HG03457 (cell line): Measurements from ENCODE around the gene NXN.
"Not testable (repeated sequence)": the region's sequence is repeated elsewhere in the genome, so short reads cannot be mapped to it uniquely, and the experiment has no call there.

ENCODE experiments used
- ATAC-seq: cut with Tn5 transposase; IDR thresholded peaks from one replicate; pipeline ENCODE4 v1.9.1; 2021; ENCODE audit warnings: moderate number of reproducible peaks; ENCODE audit not compliant: unreplicated experiment

The NXN gene

GRCh38 chr17:924306-924705 is 55.3 kb downstream of the NXN start:
- ATAC-seq, result not testable (repeated sequence)

GRCh38 chr17:923633-924032 is 55.9 kb downstream of the NXN start:
- no peak for ATAC-seq

- no peak for ATAC-seq
Observed at GRCh38 chr17:921161-921560, 58.4 kb downstream of the NXN start.

GRCh38 chr17:920190-920589 is 59.4 kb downstream of the NXN start:
- no peak for ATAC-seq

GRCh38 chr17:917941-918740 is 61.4 kb downstream of the NXN start:
- ATAC-seq, result no peak

GRCh38 chr17:917391-917811 is 62.2 kb downstream of the NXN start:
- no peak for ATAC-seq

- no peak for ATAC-seq
Observed at GRCh38 chr17:916315-916714, 63.3 kb downstream of the NXN start.

GRCh38 chr17:915538-916201 is 63.9 kb downstream of the NXN start:
- no peak for ATAC-seq

- ATAC-seq, result no peak
Observed at GRCh38 chr17:914561-914960, 65.0 kb downstream of the NXN start.

GRCh38 chr17:913207-913606 is 66.4 kb downstream of the NXN start:
- no peak for ATAC-seq

- no peak for ATAC-seq
Observed at GRCh38 chr17:909642-910323, 69.8 kb downstream of the NXN start.

- no peak for ATAC-seq
Observed at GRCh38 chr17:907725-908124, 71.9 kb downstream of the NXN start.

GRCh38 chr17:905708-906107 is 73.9 kb downstream of the NXN start:
- ATAC-seq, result not testable (repeated sequence)

- ATAC-seq, result no peak
Observed at GRCh38 chr17:903691-904481, 75.7 kb downstream of the NXN start.

- ATAC-seq, result no peak
Observed at GRCh38 chr17:902463-902862, 77.1 kb downstream of the NXN start.

- no peak for ATAC-seq
Observed at GRCh38 chr17:901964-902363, 77.6 kb downstream of the NXN start.

GRCh38 chr17:901191-901950 is 78.2 kb downstream of the NXN start:
- ATAC-seq, result no peak

GRCh38 chr17:900336-900934 is 79.1 kb downstream of the NXN start:
- no peak for ATAC-seq

GRCh38 chr17:897970-898619 is 81.5 kb downstream of the NXN start:
- ATAC-seq, result no peak
